ENCODE data around the gene DACH2.

The DACH2 gene

DNA sequence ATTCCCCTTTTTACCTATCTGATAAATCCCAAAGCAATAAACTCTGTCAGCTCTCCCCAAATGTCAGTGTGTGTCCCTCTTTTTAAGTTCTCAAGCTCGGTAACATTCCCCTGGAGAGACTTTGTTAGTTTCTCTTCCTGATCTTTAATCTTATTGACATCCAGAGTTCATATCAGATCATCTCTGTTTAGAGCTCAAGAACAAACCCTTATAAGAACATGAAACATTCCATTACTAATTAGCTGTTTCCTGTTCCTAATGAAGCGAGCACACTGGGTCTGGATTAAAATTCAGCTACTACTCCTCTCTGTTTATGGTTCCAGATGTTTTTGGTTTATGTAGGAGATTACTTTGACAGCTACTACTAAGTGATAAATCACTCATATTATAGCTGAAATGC, 681.5 kb downstream of the DACH2 start:
- no peak for DNase-seq

DNA sequence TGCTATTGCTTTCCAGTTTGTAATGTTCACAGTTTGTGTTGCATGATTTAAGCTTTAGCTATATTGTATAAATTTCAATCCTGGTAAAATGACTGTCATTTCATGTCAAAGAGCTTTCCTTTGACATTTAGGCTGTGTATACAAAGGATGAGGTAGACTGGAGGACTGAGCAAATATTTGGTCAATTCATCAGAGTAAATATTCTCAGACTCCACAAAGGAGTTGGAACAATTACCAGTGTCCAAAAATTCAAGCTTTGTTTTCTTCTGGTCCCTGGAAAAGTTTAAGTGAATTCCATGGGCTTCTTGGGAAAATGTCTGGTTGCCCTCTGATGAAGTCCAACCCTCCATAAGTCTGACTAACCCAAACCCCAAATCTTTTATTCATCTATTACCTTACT, 682.4 kb downstream of the DACH2 start:
- no peak for DNase-seq

GRCh38 chrX:86845101-86845500, 696.9 kb downstream of the DACH2 start:
- no peak for DNase-seq
